ENCODE results near the gene HES7. TPM values are rescaled to one million over a fixed set of nuclear protein-coding genes. Genes with fewer than 3 reads are reported as not detected.

Gene HES7
- total RNA-seq, 1 experiment from 2014 or later = 0.61 TPM

- no peak overlapping the region for H3K9ac ChIP-seq (ENCODE audit: low read length)
Measured at GRCh38 chr17:8142158-8142886, 18.4 kb upstream of the HES7 start.

GRCh38 chr17:8141741-8142140 is 17.8 kb upstream of the HES7 start:
- CTCF ChIA-PET = interaction anchor here (1.6 kb wide), 1 partner anchor 9 kb away, joined by 4 read pairs; no protein-coding TSS in a partner anchor
- no peak overlapping the region for H3K4me2 ChIP-seq (ENCODE audit: low read length)
- H4K20me1 ChIP-seq (ENCODE audit: insufficient read depth) = 0 out of 2 replicates have a peak, but pooled peaks cover 6% of the 10 kb centered on the region
- RAD21 ChIA-PET (ENCODE audit: low non-redundant PET in 1 of 2, low total read pairs in 2 of 2, uncharacterized antibody in 2 of 2, unreplicated experiment in 2 of 2) = no interaction called here
- ATAC-seq = no peak
- BruUV-seq (replicated peaks) = no TSS peak
- peaks cover 15 to 42% of the 10 kb centered on the region in 2 experiments for H3K4me1 ChIP-seq (ENCODE audit: control insufficient read depth in 1 of 2, insufficient read depth in 2 of 2, low read length in 2 of 2)
- POLR2A ChIA-PET = interaction anchor here (1.1 kb wide), 1 partner anchor 9 kb away, joined by 4 read pairs; no protein-coding TSS in a partner anchor
- H3K79me2 ChIP-seq (ENCODE audit: insufficient read depth, low read length) = no peaks in the 10 kb centered on the region
- no peaks in the 10 kb centered on the region for H3K9me2 ChIP-seq (ENCODE audit: insufficient read depth)
- intact Hi-C loops (cut with micrococcal nuclease) = no loop called here
- H3K27me3 ChIP-seq (ENCODE audit: insufficient read depth, low read length) = no peaks in the 10 kb centered on the region
- no peak for DNase-seq (ENCODE audit: low read depth, low spot score)
- no peak overlapping the region for H3K4me3 ChIP-seq (replicated peaks in 1 of 2; ENCODE audit: low read depth in 1 of 2, low read length in 2 of 2)
- no peaks in the 10 kb centered on the region for H3K9me3 ChIP-seq (ENCODE audit: control insufficient read depth in 1 of 2, insufficient read depth in 1 of 2, low read depth in 1 of 2, low read length in 2 of 2)
- peaks cover 19 to 47% of the 10 kb centered on the region in 2 experiments for H3K36me3 ChIP-seq (ENCODE audit: control insufficient read depth in 1 of 2, insufficient read depth in 2 of 2, low read length in 2 of 2)
- no peak overlapping the region for H2AFZ ChIP-seq (ENCODE audit: low read depth, low read length, poor library complexity, severe bottlenecking)
- H3K27ac ChIP-seq (ENCODE audit: low read depth, low read length) = no peak overlapping the region
- H3K9ac ChIP-seq (ENCODE audit: low read length) = no peak overlapping the region
- TF ChIP-seq TCF7L2 (IDR thresholded peaks at IDR 0.05; ENCODE audit: borderline replicate concordance, extremely low read depth, insufficient read depth, insufficient read length) (no peak), SRF (IDR thresholded peaks at IDR 0.05; ENCODE audit: low read depth) (no peak), JUND (IDR thresholded peaks at IDR 0.05) (no peak), ZFX (IDR thresholded peaks at IDR 0.05) (no peak), ZNF274 (IDR thresholded peaks at IDR 0.05; ENCODE audit: low read depth, low read length) (no peak), CTCF (IDR thresholded peaks at IDR 0.05 in 2 of 3, conservative IDR thresholded peaks at IDR 0.05 in 1 of 3; ENCODE audit: borderline replicate concordance in 1 of 3, insufficient read depth in 1 of 3, low read depth in 2 of 3, low read length in 2 of 3) (no peak), SP1 (IDR thresholded peaks at IDR 0.05; ENCODE audit: low read depth) (no peak), REST (IDR thresholded peaks at IDR 0.05; ENCODE audit: low read depth) (no peak), YY1 (IDR thresholded peaks at IDR 0.05; ENCODE audit: extremely low read depth, insufficient replicate concordance, low read depth, low read length) (no peak), CEBPB (IDR thresholded peaks at IDR 0.05; ENCODE audit: low read depth) (no peak), SIN3A (IDR thresholded peaks at IDR 0.05; ENCODE audit: low read depth) (no peak), EGR1 (IDR thresholded peaks at IDR 0.05; ENCODE audit: low read depth) (no peak), ATF3 (IDR thresholded peaks at IDR 0.05) (no peak)

More at GRCh38 chr17:8142158-8142886, 18.4 kb upstream of the HES7 start:
- ATAC-seq (no peak), DNase-seq (ENCODE audit: low read depth, low spot score) (no peak)
- no peak overlapping the region for H3K4me3 ChIP-seq (replicated peaks in 1 of 2; ENCODE audit: low read depth in 1 of 2, low read length in 2 of 2)
- no peaks in the 10 kb centered on the region for H3K79me2 ChIP-seq (ENCODE audit: insufficient read depth, low read length)
- H3K27me3 ChIP-seq (ENCODE audit: insufficient read depth, low read length) = no peaks in the 10 kb centered on the region
- CTCF ChIA-PET = interaction anchor here (1.6 kb wide), 1 partner anchor 9 kb away, joined by 4 read pairs; no protein-coding TSS in a partner anchor
- POLR2A ChIA-PET = no interaction called here
- H2AFZ ChIP-seq (ENCODE audit: low read depth, low read length, poor library complexity, severe bottlenecking) = no peak overlapping the region
- no peak overlapping the region for H3K4me2 ChIP-seq (ENCODE audit: low read length)
- H3K9me2 ChIP-seq (ENCODE audit: insufficient read depth) = no peaks in the 10 kb centered on the region
- peaks cover 15 to 36% of the 10 kb centered on the region in 2 experiments for H3K4me1 ChIP-seq (ENCODE audit: control insufficient read depth in 1 of 2, insufficient read depth in 2 of 2, low read length in 2 of 2)
- RAD21 ChIA-PET (ENCODE audit: low non-redundant PET in 1 of 2, low total read pairs in 2 of 2, uncharacterized antibody in 2 of 2, unreplicated experiment in 2 of 2) = no interaction called here
- peaks cover 24 to 53% of the 10 kb centered on the region in 2 experiments for H3K36me3 ChIP-seq (ENCODE audit: control insufficient read depth in 1 of 2, insufficient read depth in 2 of 2, low read length in 2 of 2)
- intact Hi-C loops (cut with micrococcal nuclease) = no loop called here
- H3K9me3 ChIP-seq (ENCODE audit: control insufficient read depth in 1 of 2, insufficient read depth in 1 of 2, low read depth in 1 of 2, low read length in 2 of 2) = no peaks in the 10 kb centered on the region
- TF ChIP-seq POLR2AphosphoS5 (IDR thresholded peaks at IDR 0.05; ENCODE audit: low read depth, low read length) (no peak), FOSL1 (IDR thresholded peaks at IDR 0.05; ENCODE audit: low read depth) (no peak), EGR1 (IDR thresholded peaks at IDR 0.05; ENCODE audit: low read depth) (no peak), EZH2phosphoT487 (IDR thresholded peaks at IDR 0.05; ENCODE audit: borderline replicate concordance) (no peak)
- BruUV-seq (replicated peaks) = no TSS peak
- H4K20me1 ChIP-seq (ENCODE audit: insufficient read depth) = 0 out of 2 replicates have a peak, but pooled peaks cover 6% of the 10 kb centered on the region
- no peak overlapping the region for H3K27ac ChIP-seq (ENCODE audit: low read depth, low read length)
